ENCODE data around the gene TCAIM.

The TCAIM gene

GRCh38 chr3:44359146-44359751, 20.7 kb downstream of the TCAIM start:
- H3F3A ChIP-seq (ENCODE audit: control insufficient read depth, insufficient read depth) = no peaks in the 10 kb centered on the region
- H3K4me2 ChIP-seq (ENCODE audit: low read length) = no peak overlapping the region
- H3K9me3 ChIP-seq (ENCODE audit: control insufficient read depth, insufficient read depth, low read length) = no peaks in the 10 kb centered on the region

GRCh38 chr3:44363591-44363990, 25.0 kb downstream of the TCAIM start:
- H3K27ac ChIP-seq (ENCODE audit: low read depth, low read length) = no peak overlapping the region

More at GRCh38 chr3:44359146-44359751, 20.7 kb downstream of the TCAIM start:
- Histone ChIP-seq H3K9me2 (replicated peaks; ENCODE audit: control insufficient read depth, low read length) (no peaks in the 10 kb centered on the region), H3K4me3 (ENCODE audit: low read length) (no peak overlapping the region), H3K79me2 (ENCODE audit: control insufficient read depth, low read length) (no peaks in the 10 kb centered on the region; the same call in 1 of the 2 replicates), H3K36me3 (ENCODE audit: control insufficient read depth, low read length) (no peaks in the 10 kb centered on the region), H4K20me1 (ENCODE audit: control insufficient read depth, insufficient read depth, low read depth, low read length) (no peaks in the 10 kb centered on the region), H3K27me3 (ENCODE audit: control insufficient read depth, low read length) (no peaks in the 10 kb centered on the region), H3K4me1 (ENCODE audit: control insufficient read depth, low read length) (no peaks in the 10 kb centered on the region), H3K27ac (ENCODE audit: low read depth, low read length) (no peak overlapping the region)
- TF ChIP-seq CTCF (IDR thresholded peaks at IDR 0.05; ENCODE audit: low read depth, low read length, poor library complexity, severe bottlenecking) (no peak), EZH2phosphoT487 (IDR thresholded peaks at IDR 0.05; ENCODE audit: borderline replicate concordance, low read length) (no peak)

GRCh38 chr3:44365952-44366351, 27.4 kb downstream of the TCAIM start:
- Histone ChIP-seq H3K4me1 (ENCODE audit: control insufficient read depth, low read length) (no peaks in the 10 kb centered on the region), H3K9me3 (ENCODE audit: control insufficient read depth, insufficient read depth, low read length) (no peaks in the 10 kb centered on the region), H3K4me2 (ENCODE audit: low read length) (no peak overlapping the region), H3K4me3 (ENCODE audit: low read length) (no peak overlapping the region), H3K27me3 (ENCODE audit: control insufficient read depth, low read length) (no peaks in the 10 kb centered on the region), H3K79me2 (ENCODE audit: control insufficient read depth, low read length) (no peaks in the 10 kb centered on the region), H4K20me1 (ENCODE audit: control insufficient read depth, insufficient read depth, low read depth, low read length) (no peaks in the 10 kb centered on the region), H3F3A (ENCODE audit: control insufficient read depth, insufficient read depth) (no peaks in the 10 kb centered on the region), H3K27ac (ENCODE audit: low read depth, low read length) (no peak overlapping the region), H3K36me3 (ENCODE audit: control insufficient read depth, low read length) (no peaks in the 10 kb centered on the region; the same call in 1 of the 2 replicates), H3K9me2 (replicated peaks; ENCODE audit: control insufficient read depth, low read length) (no peaks in the 10 kb centered on the region)
- TF ChIP-seq CTCF (IDR thresholded peaks at IDR 0.05; ENCODE audit: low read depth, low read length, poor library complexity, severe bottlenecking) (no peak), EZH2phosphoT487 (IDR thresholded peaks at IDR 0.05; ENCODE audit: borderline replicate concordance, low read length) (no peak)

More at GRCh38 chr3:44363591-44363990, 25.0 kb downstream of the TCAIM start:
- no peak for TF ChIP-seq EZH2phosphoT487 (IDR thresholded peaks at IDR 0.05; ENCODE audit: borderline replicate concordance, low read length)
- no peak for TF ChIP-seq CTCF (IDR thresholded peaks at IDR 0.05; ENCODE audit: low read depth, low read length, poor library complexity, severe bottlenecking)
- Histone ChIP-seq H3K4me1 (ENCODE audit: control insufficient read depth, low read length) (no peaks in the 10 kb centered on the region), H3K4me2 (ENCODE audit: low read length) (no peak overlapping the region), H3K36me3 (ENCODE audit: control insufficient read depth, low read length) (no peaks in the 10 kb centered on the region; the same call in 1 of the 2 replicates), H3K9me2 (replicated peaks; ENCODE audit: control insufficient read depth, low read length) (no peaks in the 10 kb centered on the region), H3K79me2 (ENCODE audit: control insufficient read depth, low read length) (no peaks in the 10 kb centered on the region), H3K9me3 (ENCODE audit: control insufficient read depth, insufficient read depth, low read length) (no peaks in the 10 kb centered on the region), H3F3A (ENCODE audit: control insufficient read depth, insufficient read depth) (no peaks in the 10 kb centered on the region), H4K20me1 (ENCODE audit: control insufficient read depth, insufficient read depth, low read depth, low read length) (no peaks in the 10 kb centered on the region), H3K27me3 (ENCODE audit: control insufficient read depth, low read length) (no peaks in the 10 kb centered on the region), H3K4me3 (ENCODE audit: low read length) (no peak overlapping the region)

Data from DOHH2 (cell line).